ENCODE measurements around the gene SCARF2.

DNA sequence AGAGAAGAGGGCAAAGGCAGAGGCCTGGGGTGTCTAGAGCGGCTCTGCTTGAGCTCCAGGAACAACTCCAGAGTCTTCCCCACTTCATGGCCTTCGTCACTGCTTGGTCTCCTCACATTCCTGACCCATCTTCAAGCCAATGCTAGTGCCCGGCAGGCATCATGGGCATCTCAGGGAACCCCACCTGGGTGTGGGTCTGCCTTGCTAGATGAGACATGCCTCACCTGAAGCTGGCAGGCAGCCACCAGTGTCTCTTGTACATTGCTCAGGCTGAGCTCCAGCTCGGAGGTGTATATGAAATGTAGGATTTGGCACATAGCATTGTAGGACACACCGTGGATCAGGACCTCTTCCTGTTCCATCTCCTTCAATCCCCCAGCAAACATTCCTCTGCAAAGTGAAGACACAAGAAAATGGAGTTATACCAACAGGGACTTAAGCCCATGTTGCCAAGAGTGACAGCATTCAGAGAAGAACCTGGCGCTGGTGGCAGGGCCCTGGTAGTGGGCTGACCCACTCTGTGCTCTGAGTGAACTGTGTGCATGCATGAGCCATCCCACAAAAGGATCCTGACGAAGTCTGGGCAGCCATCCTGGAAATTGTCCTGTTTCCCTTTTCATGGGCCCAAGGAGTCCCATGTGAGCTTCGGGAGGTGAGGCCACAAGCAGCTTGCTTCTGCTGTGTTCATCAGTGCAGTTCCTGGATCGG is 33.7 kb upstream of the SCARF2 start:
- TF ChIP-seq, protein P1, sequence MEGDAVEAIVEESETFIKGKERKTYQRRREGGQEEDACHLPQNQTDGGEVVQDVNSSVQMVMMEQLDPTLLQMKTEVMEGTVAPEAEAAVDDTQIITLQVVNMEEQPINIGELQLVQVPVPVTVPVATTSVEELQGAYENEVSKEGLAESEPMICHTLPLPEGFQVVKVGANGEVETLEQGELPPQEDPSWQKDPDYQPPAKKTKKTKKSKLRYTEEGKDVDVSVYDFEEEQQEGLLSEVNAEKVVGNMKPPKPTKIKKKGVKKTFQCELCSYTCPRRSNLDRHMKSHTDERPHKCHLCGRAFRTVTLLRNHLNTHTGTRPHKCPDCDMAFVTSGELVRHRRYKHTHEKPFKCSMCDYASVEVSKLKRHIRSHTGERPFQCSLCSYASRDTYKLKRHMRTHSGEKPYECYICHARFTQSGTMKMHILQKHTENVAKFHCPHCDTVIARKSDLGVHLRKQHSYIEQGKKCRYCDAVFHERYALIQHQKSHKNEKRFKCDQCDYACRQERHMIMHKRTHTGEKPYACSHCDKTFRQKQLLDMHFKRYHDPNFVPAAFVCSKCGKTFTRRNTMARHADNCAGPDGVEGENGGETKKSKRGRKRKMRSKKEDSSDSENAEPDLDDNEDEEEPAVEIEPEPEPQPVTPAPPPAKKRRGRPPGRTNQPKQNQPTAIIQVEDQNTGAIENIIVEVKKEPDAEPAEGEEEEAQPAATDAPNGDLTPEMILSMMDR (conservative IDR thresholded peaks at IDR 0.05 in 1 of 2, IDR thresholded peaks at IDR 0.05 in 1 of 2; ENCODE audit: extremely low read depth in 1 of 2, insufficient read depth in 1 of 2, low read depth in 1 of 2, low read length in 2 of 2) = no peak
- TF ChIP-seq EZH2 (IDR thresholded peaks at IDR 0.05; ENCODE audit: borderline replicate concordance, low read length) = no peak
